HUDEP-2 (cell line): ENCODE results near the gene PLAGL2.

Experiments used
- DNase-seq, 76 experiments: peaks; one replicate each; lab custom pipeline; 2025; ENCODE audit not compliant: unreplicated experiment in 76 of 76; lab: John Stamatoyannopoulos, UW

PLAGL2 gene

DNA sequence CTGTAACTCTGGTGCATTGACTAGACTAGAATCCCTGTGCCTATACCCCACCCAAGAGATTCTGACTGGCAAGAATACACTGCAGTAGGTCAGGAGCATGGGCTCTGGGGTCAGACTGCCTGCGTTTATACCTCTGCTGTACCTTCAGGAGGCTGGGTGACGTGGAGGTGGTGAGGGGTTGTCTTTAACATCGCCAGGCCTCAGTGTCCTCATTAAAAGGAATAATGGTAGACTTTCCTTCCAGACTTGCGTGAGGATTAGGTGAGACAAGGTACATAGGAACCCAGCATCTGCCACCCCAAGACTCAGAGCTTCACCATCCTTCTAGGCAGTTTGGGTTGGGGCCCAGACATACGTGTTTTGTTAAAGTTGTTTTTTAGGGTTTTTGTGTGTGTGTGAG is 53.8 kb downstream of the PLAGL2 start:
- no peak for DNase-seq

GRCh38 chr20:32153156-32153665 is 54.3 kb downstream of the PLAGL2 start:
- DNase-seq, result no peak

DNA sequence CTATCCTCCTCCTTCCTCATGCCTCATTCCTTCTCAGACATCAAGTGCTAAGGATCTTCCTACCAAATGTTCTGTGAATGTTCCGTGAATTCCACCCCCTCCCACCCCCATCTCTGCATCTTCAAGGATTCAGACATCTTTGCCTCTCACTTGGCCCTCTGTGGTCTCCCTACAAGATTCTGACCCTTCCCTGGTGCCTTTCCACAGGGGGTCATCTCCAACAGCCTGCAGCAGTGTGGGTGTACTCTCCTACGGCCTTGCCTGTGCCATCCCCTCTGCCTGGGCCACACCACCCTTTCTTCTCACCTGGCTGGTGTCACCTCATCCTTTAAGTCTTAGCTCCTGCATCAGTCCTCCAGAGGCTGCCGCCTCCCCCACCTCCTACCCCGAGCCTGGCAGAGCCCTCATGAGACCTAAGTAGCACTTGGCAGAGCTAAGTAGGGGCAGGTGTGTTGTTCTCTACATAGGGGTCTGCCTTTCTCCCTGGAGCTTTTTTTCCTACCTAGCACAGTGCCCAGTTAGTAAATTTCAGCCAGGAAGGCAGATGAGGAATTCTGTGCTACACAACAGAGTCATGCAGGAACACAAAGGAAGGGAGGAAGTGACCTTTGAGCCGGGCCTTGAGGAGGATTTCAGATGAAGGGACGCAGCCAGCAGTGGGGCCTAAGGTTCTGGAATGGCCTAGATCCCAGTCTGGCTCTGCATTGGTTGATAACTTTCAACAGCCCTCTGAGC is 55.0 kb downstream of the PLAGL2 start:
- DNase-seq, result no peak

- DNase-seq, result no peak
Measured at GRCh38 chr20:32150291-32150848, 57.2 kb downstream of the PLAGL2 start.

- DNase-seq, result no peak
Measured at GRCh38 chr20:32149566-32150170, 57.9 kb downstream of the PLAGL2 start.

- no peak for DNase-seq
Measured at GRCh38 chr20:32144898-32145662, 62.5 kb downstream of the PLAGL2 start.

GRCh38 chr20:32142991-32143390 is 64.6 kb downstream of the PLAGL2 start:
- DNase-seq, result no peak
